Measurements from ENCODE around the gene ASH1L.
"Not testable (repeated sequence)": the region's sequence is repeated elsewhere in the genome, so short reads cannot be mapped to it uniquely, and the experiment has no call there.

The ASH1L gene

DNA sequence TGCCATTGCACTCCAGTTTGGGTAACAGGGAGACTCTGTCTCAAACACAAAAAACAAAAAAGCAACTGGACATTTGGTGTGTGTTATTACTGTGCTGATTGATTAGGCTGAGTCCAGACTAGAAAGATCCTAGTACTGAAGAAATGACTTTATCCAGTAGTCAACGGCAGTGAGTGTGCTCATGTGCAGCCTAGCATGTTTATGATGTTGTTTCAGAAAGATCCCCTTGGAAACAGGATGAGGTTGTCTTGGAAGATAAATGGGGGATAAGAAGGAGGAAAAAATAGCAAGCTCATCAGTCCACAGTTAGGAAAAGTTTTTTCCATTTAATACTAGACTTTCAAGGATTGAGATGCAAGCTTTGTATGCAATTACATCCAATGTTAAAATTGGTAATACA, 227.6 kb downstream of the ASH1L start:
- no peak for DNase-seq (ENCODE audit: low read depth)
- H3K4me3 ChIP-seq (replicated peaks; ENCODE audit: low read depth, low read length): no peak overlapping the region
- no peak for TF ChIP-seq CTCF (IDR thresholded peaks at IDR 0.05; ENCODE audit: low read length, missing control alignments)

DNA sequence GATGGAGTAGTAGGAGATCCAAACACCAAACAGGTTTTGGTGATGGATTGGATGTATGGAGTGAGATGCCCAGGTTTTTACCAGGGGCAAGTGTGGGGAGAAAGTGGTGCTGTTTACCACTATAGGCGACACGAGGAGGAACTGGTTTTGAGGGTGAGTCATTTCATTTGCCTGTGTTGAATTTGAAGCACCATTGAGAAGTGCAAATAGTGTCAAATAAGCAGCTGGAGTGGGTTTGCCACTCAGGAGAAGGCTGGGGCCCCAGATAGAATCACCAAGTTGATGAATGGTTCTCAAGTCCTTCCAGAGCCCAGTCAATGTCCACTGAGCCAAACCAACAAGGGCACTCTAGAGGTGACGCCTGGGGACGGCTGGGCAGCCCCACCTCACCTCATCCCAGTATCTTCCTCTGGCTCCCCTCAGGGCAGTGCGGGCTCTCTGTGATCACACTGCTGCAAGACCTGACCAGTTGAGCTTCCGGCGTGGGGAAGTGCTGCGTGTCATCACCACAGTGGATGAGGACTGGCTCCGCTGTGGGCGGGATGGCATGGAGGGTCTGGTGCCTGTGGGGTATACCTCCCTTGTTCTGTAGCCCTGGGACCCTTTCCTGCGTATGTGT, 232.5 kb downstream of the ASH1L start:
- no peak overlapping the region for H3K4me3 ChIP-seq (replicated peaks; ENCODE audit: low read depth, low read length)
- DNase-seq (ENCODE audit: low read depth): no peak
- TF ChIP-seq CTCF (IDR thresholded peaks at IDR 0.05; ENCODE audit: low read length, missing control alignments): no peak

GRCh38 chr1:155328856-155329255, 233.7 kb downstream of the ASH1L start:
- DNase-seq (ENCODE audit: low read depth); H3K4me3 ChIP-seq (replicated peaks; ENCODE audit: low read depth, low read length): not testable (repeated sequence)

- no peak overlapping the region for H3K4me3 ChIP-seq (replicated peaks; ENCODE audit: low read depth, low read length)
- TF ChIP-seq CTCF (IDR thresholded peaks at IDR 0.05; ENCODE audit: low read length, missing control alignments): no peak
- no peak for DNase-seq (ENCODE audit: low read depth)
Observed at GRCh38 chr1:155327981-155328380, 234.6 kb downstream of the ASH1L start.

- no peak overlapping the region for H3K4me3 ChIP-seq (replicated peaks; ENCODE audit: low read depth, low read length)
- TF ChIP-seq CTCF (IDR thresholded peaks at IDR 0.05; ENCODE audit: low read length, missing control alignments): no peak
- no peak for DNase-seq (ENCODE audit: low read depth)
Observed at GRCh38 chr1:155326631-155327037, 236.0 kb downstream of the ASH1L start.

GRCh38 chr1:155326020-155326526, 236.5 kb downstream of the ASH1L start:
- no peak for TF ChIP-seq CTCF (IDR thresholded peaks at IDR 0.05; ENCODE audit: low read length, missing control alignments)
- no peak overlapping the region for H3K4me3 ChIP-seq (replicated peaks; ENCODE audit: low read depth, low read length)

GRCh38 chr1:155325603-155325893, 237.1 kb downstream of the ASH1L start:
- no peak for TF ChIP-seq CTCF (IDR thresholded peaks at IDR 0.05; ENCODE audit: low read length, missing control alignments)
- no peak for DNase-seq (ENCODE audit: low read depth)
- H3K4me3 ChIP-seq (replicated peaks; ENCODE audit: low read depth, low read length): peak overlapping the region; percentile 86

More at GRCh38 chr1:155326020-155326526, 236.5 kb downstream of the ASH1L start:
- DNase-seq (ENCODE audit: low read depth): no peak
